Peyer's patch (tissue), 4 donors: ENCODE results near the gene ADM5. TPM values are rescaled to one million over a fixed set of nuclear protein-coding genes. Genes with fewer than 3 reads are reported as not detected.
A peak's percentile ranks its signal among the peaks of the same experiment; 100 is the strongest.

Experiments
- DNase-seq, 3 donors: peaks; one replicate each; pipeline ENCODE4 v3.0.0-alpha.2; 2017 to 2019
- H3K27ac ChIP-seq, 4 donors: fragments of 200-600 bp; sonication (generic); one replicate each; pipeline ENCODE4 v1.5.1; 2016 to 2019
- H3K27me3 ChIP-seq, 2 donors: fragments of 200-600 bp; sonication (generic); one replicate each; pipeline ENCODE4 v1.5.1; 2019
- H3K36me3 ChIP-seq, 3 donors: fragments of 200-600 bp; sonication (generic); one replicate each; pipeline ENCODE4 v1.5.1; 2016 to 2019
- H3K4me1 ChIP-seq, 4 donors: fragments of 200-600 bp; sonication (generic); one replicate each; pipeline ENCODE4 v1.5.1; 2016 to 2019
- H3K4me3 ChIP-seq, 4 donors: fragments of 200-600 bp; sonication (generic); 1 replicate in 3 of 4; 2 replicates in 1 of 4; pipeline ENCODE4 v1.5.1; 2016 to 2019; ENCODE audit warnings: mild to moderate bottlenecking in 1 of 4
- H3K9me3 ChIP-seq, 4 donors: fragments of 200-600 bp; sonication (generic); one replicate each; pipeline ENCODE4 v1.5.1; 2016 to 2019; ENCODE audit warnings: mild to moderate bottlenecking in 1 of 4
- POLR2A ChIP-seq, 2 donors: fragments of 450-650 bp; IDR thresholded peaks; one replicate each; pipeline ENCODE4 v1.5.1; 2017; ENCODE audit warnings: antibody characterized with exemption in 2 of 2, mild to moderate bottlenecking in 2 of 2, moderate library complexity in 2 of 2
- total RNA-seq, 4 donors: library from RNA; depleted of rRNA; stranded (reverse); fragments of >200 nt; gene quantifications; one replicate each; pipeline ENCODE4 v1.1.0, GENCODE V29; 2016
- TF ChIP-seq, protein P1 (sequence below), 6 experiments: fragments of 450-650 bp in 4 of 6; fragments of 200-600 bp in 2 of 6; sonication (generic) in 1 of 6; IDR thresholded peaks; one replicate each; pipeline ENCODE4 v1.5.1; 2017 to 2019; ENCODE audit warnings: antibody characterized with exemption in 6 of 6, mild to moderate bottlenecking in 3 of 6, moderate library complexity in 1 of 6

Gene ADM5
- total RNA-seq, 4 donors from 2014 or later = 4.4 to 9.1 TPM; not detected in 2

DNA sequence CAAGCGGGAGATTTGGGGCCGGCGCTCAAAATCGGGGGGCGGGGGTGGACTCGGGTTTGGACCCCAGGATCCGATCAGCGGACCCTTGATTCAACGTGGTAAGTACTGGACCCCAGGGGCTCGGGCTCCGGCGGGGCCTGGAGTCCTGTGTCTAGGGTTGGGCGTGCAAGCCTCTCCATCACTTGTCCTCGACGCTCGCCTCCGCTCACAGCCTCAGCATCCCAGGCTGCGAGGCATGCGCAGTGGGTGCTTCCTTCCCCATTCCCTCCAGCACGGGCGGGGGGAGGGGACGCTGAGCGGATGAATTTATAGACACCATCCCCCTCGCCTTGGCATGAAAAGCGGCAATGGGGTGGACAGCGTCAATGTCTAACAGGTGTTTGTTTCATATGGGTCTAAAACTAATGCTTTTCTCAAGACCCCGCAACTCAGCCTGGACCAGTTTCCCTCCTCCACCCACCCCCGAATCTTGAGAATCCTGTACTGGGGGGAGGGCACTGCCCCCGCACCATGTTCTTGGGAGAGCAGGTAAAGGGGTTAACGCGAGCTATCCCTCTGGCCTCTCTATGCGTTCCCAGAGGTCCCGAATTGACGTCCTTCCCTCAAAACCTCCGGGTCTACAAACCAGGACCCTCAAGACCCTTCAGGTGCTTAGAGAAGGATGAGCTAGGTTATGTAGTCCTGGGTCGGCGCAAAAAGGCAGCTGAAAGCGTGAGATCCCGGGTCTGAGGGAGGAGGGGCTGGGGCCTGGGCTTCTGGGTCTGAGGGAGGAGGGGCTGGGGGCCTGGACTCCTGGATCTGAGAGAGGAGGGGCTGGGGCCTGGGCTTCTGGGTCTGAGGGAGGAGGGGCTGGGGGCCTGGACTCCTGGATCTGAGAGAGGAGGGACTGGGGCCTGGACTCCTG is 2.1 kb downstream of the ADM5 start:
- peaks cover 0 to 18% (median 0%) of the 10 kb centered on the region in 3 donors for H3K36me3 ChIP-seq
- H3K9me3 ChIP-seq = no peaks in the 10 kb centered on the region
- peak overlapping the region in 1 of 4 donors; percentile 31 for H3K27ac ChIP-seq
- peaks cover 0 to 15% of the 10 kb centered on the region in 2 donors for H3K27me3 ChIP-seq
- peak in 1 of 3 donors; percentile 43 for DNase-seq
- peak overlapping the region; percentile 29 to 47 (median 40) for H3K4me3 ChIP-seq
- peaks cover 0 to 29% (median 14%) of the 10 kb centered on the region in 4 donors for H3K4me1 ChIP-seq
- TF ChIP-seq POLR2A (IDR thresholded peaks at IDR 0.05) = no peak
- TF ChIP-seq, protein P1, sequence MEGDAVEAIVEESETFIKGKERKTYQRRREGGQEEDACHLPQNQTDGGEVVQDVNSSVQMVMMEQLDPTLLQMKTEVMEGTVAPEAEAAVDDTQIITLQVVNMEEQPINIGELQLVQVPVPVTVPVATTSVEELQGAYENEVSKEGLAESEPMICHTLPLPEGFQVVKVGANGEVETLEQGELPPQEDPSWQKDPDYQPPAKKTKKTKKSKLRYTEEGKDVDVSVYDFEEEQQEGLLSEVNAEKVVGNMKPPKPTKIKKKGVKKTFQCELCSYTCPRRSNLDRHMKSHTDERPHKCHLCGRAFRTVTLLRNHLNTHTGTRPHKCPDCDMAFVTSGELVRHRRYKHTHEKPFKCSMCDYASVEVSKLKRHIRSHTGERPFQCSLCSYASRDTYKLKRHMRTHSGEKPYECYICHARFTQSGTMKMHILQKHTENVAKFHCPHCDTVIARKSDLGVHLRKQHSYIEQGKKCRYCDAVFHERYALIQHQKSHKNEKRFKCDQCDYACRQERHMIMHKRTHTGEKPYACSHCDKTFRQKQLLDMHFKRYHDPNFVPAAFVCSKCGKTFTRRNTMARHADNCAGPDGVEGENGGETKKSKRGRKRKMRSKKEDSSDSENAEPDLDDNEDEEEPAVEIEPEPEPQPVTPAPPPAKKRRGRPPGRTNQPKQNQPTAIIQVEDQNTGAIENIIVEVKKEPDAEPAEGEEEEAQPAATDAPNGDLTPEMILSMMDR (IDR thresholded peaks at IDR 0.05) = no peak

DNA sequence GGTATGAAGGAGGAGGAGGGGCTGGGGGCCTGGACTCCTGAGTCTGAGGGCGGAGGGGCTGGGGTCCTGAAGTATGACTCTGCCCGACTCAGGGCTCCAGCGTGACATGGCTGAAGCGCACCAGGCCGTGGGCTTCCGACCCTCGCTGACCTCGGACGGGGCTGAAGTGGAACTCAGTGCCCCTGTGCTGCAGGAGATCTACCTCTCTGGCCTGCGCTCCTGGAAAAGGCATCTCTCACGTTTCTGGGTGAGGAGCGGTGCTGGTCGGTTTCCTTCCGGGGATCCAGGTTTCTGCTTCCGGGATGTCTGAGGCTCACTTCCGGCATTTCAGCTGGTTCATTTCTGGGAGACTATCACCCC is 2.7 kb downstream of the ADM5 start:
- Histone ChIP-seq H3K9me3 (no peaks in the 10 kb centered on the region), H3K27me3 (peaks cover 0 to 15% of the 10 kb centered on the region in 2 donors), H3K27ac (no peak overlapping the region), H3K36me3 (peaks cover 0 to 11% (median 0%) of the 10 kb centered on the region in 3 donors), H3K4me3 (peak overlapping the region in 1 of 4 donors; percentile 46), H3K4me1 (peaks cover 0 to 29% (median 14%) of the 10 kb centered on the region in 4 donors)
- TF ChIP-seq, protein P1 (IDR thresholded peaks at IDR 0.05) = no peak
- no peak for TF ChIP-seq POLR2A (IDR thresholded peaks at IDR 0.05)
- DNase-seq = no peak

DNA sequence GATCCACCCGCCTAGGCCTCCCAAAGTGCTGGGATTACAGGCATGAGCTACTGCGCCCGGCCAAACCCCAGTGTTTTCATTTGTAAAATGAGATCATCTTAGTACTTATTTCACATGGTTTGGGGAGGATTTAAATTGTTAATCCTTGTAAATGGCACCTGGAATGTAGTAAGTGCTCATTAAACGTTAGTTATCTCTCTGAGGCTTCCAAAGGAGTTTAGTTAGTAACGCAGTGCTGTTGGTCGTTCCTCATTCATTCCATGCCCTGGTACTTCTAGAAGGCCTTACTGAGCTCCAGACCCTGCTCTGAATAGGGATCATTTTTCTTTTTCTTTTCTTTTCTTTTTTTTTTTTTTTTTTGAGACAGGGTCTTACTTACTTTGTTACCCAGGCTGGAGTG is 6.7 kb downstream of the ADM5 start:
- Histone ChIP-seq H3K9me3 (no peaks in the 10 kb centered on the region), H3K27me3 (peaks cover 0 to 7% of the 10 kb centered on the region in 2 donors)
- DNase-seq = no peak

DNA sequence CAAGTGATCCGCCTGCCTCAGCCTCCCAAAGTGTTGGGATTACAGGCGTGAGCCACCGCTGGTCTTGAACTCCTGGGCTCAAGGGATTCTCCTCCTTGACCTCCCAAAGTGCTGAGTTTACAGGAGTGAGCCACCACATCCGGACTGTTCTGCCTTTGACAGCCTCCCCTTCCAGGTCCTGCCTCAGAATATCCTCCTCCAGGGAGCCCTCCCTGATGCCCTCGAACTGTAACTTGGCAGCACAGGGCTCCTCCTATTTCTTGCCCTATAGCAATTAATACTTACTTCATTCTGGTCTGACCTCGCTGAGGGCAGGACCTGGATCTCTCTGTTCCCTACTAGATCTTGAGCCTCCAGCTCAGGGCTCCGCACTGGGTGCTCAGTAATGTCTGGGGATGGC is 7.5 kb downstream of the ADM5 start:
- H3K36me3 ChIP-seq = no peaks in the 10 kb centered on the region
- no peaks in the 10 kb centered on the region for H3K9me3 ChIP-seq
- no peaks in the 10 kb centered on the region for H3K27me3 ChIP-seq
- TF ChIP-seq, protein P1 (IDR thresholded peaks at IDR 0.05) = no peak
- TF ChIP-seq POLR2A (IDR thresholded peaks at IDR 0.05) = no peak
- H3K4me3 ChIP-seq = no peak overlapping the region
- H3K27ac ChIP-seq = no peak overlapping the region
- DNase-seq = no peak
- H3K4me1 ChIP-seq = no peaks in the 10 kb centered on the region

More for the DNA sequence above, 6.7 kb downstream of the ADM5 start:
- H3K27ac ChIP-seq = no peak overlapping the region
- no peaks in the 10 kb centered on the region for H3K36me3 ChIP-seq
- no peak overlapping the region for H3K4me3 ChIP-seq
- peaks cover 0 to 7% (median 5%) of the 10 kb centered on the region in 4 donors for H3K4me1 ChIP-seq
- no peak for TF ChIP-seq POLR2A (IDR thresholded peaks at IDR 0.05)
- TF ChIP-seq, protein P1 (IDR thresholded peaks at IDR 0.05) = no peak

DNA sequence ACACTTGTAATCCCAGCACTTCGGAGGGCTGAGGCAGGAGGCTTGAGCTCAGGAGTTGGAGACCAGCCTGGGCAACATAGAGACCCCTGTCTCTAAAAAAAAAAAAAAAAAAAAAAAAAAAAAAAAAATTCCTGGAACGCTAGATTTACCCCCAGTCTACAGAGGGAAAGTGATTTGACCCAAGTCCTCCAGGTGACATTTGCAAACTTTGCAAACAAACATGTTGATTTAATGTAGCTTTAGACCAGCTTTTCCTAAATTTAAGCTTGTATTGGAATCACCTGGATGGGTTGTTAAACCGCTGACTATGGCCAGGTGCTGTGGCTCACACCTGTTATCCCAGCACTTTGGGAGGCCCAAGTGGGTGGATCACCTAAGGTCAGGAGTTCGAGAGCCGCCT is 10.0 kb downstream of the ADM5 start:
- no peak overlapping the region for H3K4me3 ChIP-seq
- no peaks in the 10 kb centered on the region for H3K9me3 ChIP-seq
- DNase-seq = no peak
- no peaks in the 10 kb centered on the region for H3K36me3 ChIP-seq
- no peaks in the 10 kb centered on the region for H3K27me3 ChIP-seq
- no peak for TF ChIP-seq POLR2A (IDR thresholded peaks at IDR 0.05)
- TF ChIP-seq, protein P1 (IDR thresholded peaks at IDR 0.05) = no peak
- H3K27ac ChIP-seq = no peak overlapping the region
- no peaks in the 10 kb centered on the region for H3K4me1 ChIP-seq
